B cell (primary cell): ENCODE data around the gene LUM. TPM values are rescaled to one million over a fixed set of nuclear protein-coding genes. Genes with fewer than 3 reads are reported as not detected.

Experiments
- ATAC-seq: fragments of 200-7000 bp; cut with Tn5 transposase; one replicate; pipeline ENCODE4 v1.10.0; 2021; ENCODE audit warnings: low read depth, mild to moderate bottlenecking, moderate number of reproducible peaks, moderate library complexity
- CTCF ChIA-PET: fragments of 350-600 bp; sonication (Branson Sonifier 250); formaldehyde crosslinking; loops from one replicate; lab custom pipeline; 2021; ENCODE audit warnings: antibody characterized with exemption, inconsistent platforms; lab: Charles Lee
- POLR2A ChIA-PET: fragments of 350-600 bp; sonication (Branson Sonifier 250); formaldehyde crosslinking; loops from one replicate; lab custom pipeline; 2021; ENCODE audit warnings: antibody characterized with exemption; lab: Charles Lee
- DNase-seq: peaks from one replicate; pipeline ENCODE4 v3.0.0; 2013
- H2AFZ ChIP-seq: 2 replicates; pipeline ENCODE4 v1.6.1; 2012; ENCODE audit warnings: mild to moderate bottlenecking, low read depth, low read length; ENCODE audit not compliant: insufficient read depth, poor library complexity, severe bottlenecking
- H3K27ac ChIP-seq, 2 donors: 1 replicate in 1 of 2; 2 replicates in 1 of 2; pipeline ENCODE4 v1.5.1; 2012 to 2013; ENCODE audit warnings: low read length in 2 of 2, mild to moderate bottlenecking in 2 of 2, moderate library complexity in 1 of 2
- H3K27me3 ChIP-seq, 4 experiments: fragments of 200-600 bp in 1 of 4; sonication (generic) in 1 of 4; replicated peaks in 1 of 4; 1 replicate in 2 of 4; 2 replicates in 2 of 4; pipeline versions ENCODE4 v1.6.1 to v1.7.0; 2013 to 2016; ENCODE audit warnings: low read length in 3 of 4, mild to moderate bottlenecking in 2 of 4, mixed read lengths in 1 of 4, moderate library complexity in 1 of 4; ENCODE audit not compliant: insufficient read depth in 4 of 4, control insufficient read depth in 3 of 4; ENCODE audit errors: control extremely low read depth in 1 of 4
- H3K36me3 ChIP-seq, 2 experiments: replicated peaks in 1 of 2; 1 replicate in 1 of 2; 2 replicates in 1 of 2; pipeline versions ENCODE4 v1.6.1 to v1.7.1; 2013; ENCODE audit warnings: low read length in 1 of 2; ENCODE audit not compliant: insufficient read depth in 2 of 2, control insufficient read depth in 1 of 2; ENCODE audit errors: control extremely low read depth in 1 of 2, extremely low read depth in 1 of 2
- H3K4me1 ChIP-seq, 2 donors: fragments of 200-600 bp in 1 of 2; sonication (generic) in 1 of 2; 1 replicate in 1 of 2; 2 replicates in 1 of 2; pipeline versions ENCODE4 v1.5.1 to v1.6.1; 2013 to 2017; ENCODE audit warnings: low read length in 2 of 2; ENCODE audit not compliant: control insufficient read depth in 2 of 2, insufficient read depth in 2 of 2
- H3K4me2 ChIP-seq: replicated peaks from 2 replicates; pipeline ENCODE3; 2012; ENCODE audit warnings: mild to moderate bottlenecking, low read depth, low read length; ENCODE audit not compliant: poor library complexity, severe bottlenecking
- H3K4me3 ChIP-seq, 5 experiments: fragments of 200-600 bp in 1 of 5; sonication (generic) in 1 of 5; 1 replicate in 3 of 5; 2 replicates in 2 of 5; pipeline versions ENCODE4 v1.5.1 to v1.7.0; 2011 to 2016; ENCODE audit warnings: low read length in 4 of 5, mild to moderate bottlenecking in 4 of 5, low read depth in 2 of 5, control low read depth in 1 of 5, moderate library complexity in 1 of 5; ENCODE audit not compliant: insufficient read depth in 1 of 5; ENCODE audit errors: control extremely low read depth in 1 of 5, extremely low read depth in 1 of 5
- H3K79me2 ChIP-seq: fragments of 200-600 bp; sonication (generic); one replicate; pipeline ENCODE4 v1.6.0; 2016; ENCODE audit warnings: low read length; ENCODE audit not compliant: control insufficient read depth, insufficient read depth
- H3K9ac ChIP-seq: fragments of 200-600 bp; sonication (generic); 2 replicates; pipeline ENCODE4 v1.6.1; 2017; ENCODE audit warnings: mild to moderate bottlenecking, low read length, moderate library complexity
- H3K9me3 ChIP-seq, 3 donors: one replicate each; pipeline versions ENCODE4 v1.6.1 to v1.7.1; 2013; ENCODE audit warnings: low read length in 2 of 3; ENCODE audit not compliant: control insufficient read depth in 2 of 3, insufficient read depth in 1 of 3; ENCODE audit errors: control extremely low read depth in 1 of 3
- H4K20me1 ChIP-seq: 2 replicates; pipeline ENCODE4 v1.6.0; 2012; ENCODE audit warnings: mild to moderate bottlenecking, low read length; ENCODE audit not compliant: insufficient read depth, control insufficient read depth, poor library complexity, severe bottlenecking
- H3K27ac Mint-ChIP-seq: one replicate; pipeline ENCODE4 v1.8.0; 2021; ENCODE audit warnings: mixed read lengths
- H3K27me3 Mint-ChIP-seq: one replicate; pipeline ENCODE4 v1.8.0; 2021; ENCODE audit warnings: mixed read lengths
- H3K4me1 Mint-ChIP-seq: one replicate; pipeline ENCODE4 v1.8.0; 2021; ENCODE audit warnings: mixed read lengths
- H3K4me3 Mint-ChIP-seq: one replicate; pipeline ENCODE4 v1.8.0; 2021; ENCODE audit warnings: mixed read lengths
- H3K9me3 Mint-ChIP-seq: one replicate; pipeline ENCODE4 v1.8.0; 2022; ENCODE audit warnings: mixed read lengths; ENCODE audit not compliant: insufficient read depth
- CTCF ChIP-seq: fragments of 200-600 bp; IDR thresholded peaks from one replicate; pipeline ENCODE4 v1.8.0; 2022; ENCODE audit warnings: antibody characterized with exemption, mild to moderate bottlenecking
- EZH2 ChIP-seq: IDR thresholded peaks from 2 replicates; pipeline ENCODE4 v1.6.1; 2012; ENCODE audit warnings: borderline replicate concordance, low read depth, mild to moderate bottlenecking, moderate library complexity, low read length; ENCODE audit not compliant: insufficient read depth, poor library complexity, severe bottlenecking
- whole genome bisulfite sequencing: methylation state at CpG from one replicate; pipeline ENCODE4 v1.1.5; 2013; ENCODE audit warnings: missing lambda C conversion rate; ENCODE audit not compliant: insufficient coverage; 5-methylcytosine and 5-hydroxymethylcytosine counted together
- intact Hi-C: fragments of 100-400 bp; cut with micrococcal nuclease; formaldehyde crosslinking; loops from one replicate; pipeline ENCODE4 v1.10.0; 2022
- polyA plus RNA-seq: library from polyadenylated mRNA; depleted of rRNA; stranded (reverse); fragments of >200 nt; gene quantifications from 2 replicates; pipeline ENCODE4 v1.2.3, GENCODE V29; 2012
- total RNA-seq, 2 donors: library from RNA; stranded (reverse); fragments of 120-200 nt in 1 of 2; gene quantifications; 1 replicate in 1 of 2; 2 replicates in 1 of 2; pipeline versions ENCODE4 v1.2.3 to v1.2.4, GENCODE V29; 2013 to 2022

The LUM gene
- total and polyA plus RNA-seq, 2 donors (not counting 1 experiment from before 2014, with no cell fraction given): not detected

GRCh38 chr12:91077228-91077954 lies 33.9 kb downstream of the LUM start:
- H3K27me3 Mint-ChIP-seq: no peaks in the 10 kb centered on the region
- ChIA-PET POLR2A (no interaction called here), CTCF (no interaction called here)
- TF ChIP-seq EZH2 (no peak), CTCF (no peak)
- H3K9me3 ChIP-seq: no peaks in the 10 kb centered on the region
- no peak overlapping the region for H3K4me3 Mint-ChIP-seq
- no peak overlapping the region for H3K27ac ChIP-seq
- ATAC-seq: no peak
- H3K36me3 ChIP-seq: no peaks in the 10 kb centered on the region
- H2AFZ ChIP-seq: no peak overlapping the region
- H3K4me1 ChIP-seq: no peaks in the 10 kb centered on the region
- H3K27me3 ChIP-seq: no peaks in the 10 kb centered on the region
- H4K20me1 ChIP-seq: no peaks in the 10 kb centered on the region
- H3K4me2 ChIP-seq: no peak overlapping the region
- H3K9me3 Mint-ChIP-seq: no peaks in the 10 kb centered on the region
- H3K27ac Mint-ChIP-seq: no peak overlapping the region
- intact Hi-C loops: no loop called here
- no peaks in the 10 kb centered on the region for H3K4me1 Mint-ChIP-seq
- no peak overlapping the region for H3K4me3 ChIP-seq
- no peak overlapping the region for H3K9ac ChIP-seq
- 75% methylated on average over 2 of the region's 5 CpGs for WGBS
- DNase-seq: no peak
- H3K79me2 ChIP-seq: no peaks in the 10 kb centered on the region

- TF ChIP-seq EZH2: no peak
- no peaks in the 10 kb centered on the region for H3K27me3 ChIP-seq
- H3K4me1 ChIP-seq: no peaks in the 10 kb centered on the region
- H3K27ac ChIP-seq: no peak overlapping the region
- POLR2A ChIA-PET: no interaction called here
- CTCF ChIA-PET: no interaction called here
- Mint-ChIP-seq H3K9me3 (no peaks in the 10 kb centered on the region), H3K27me3 (no peaks in the 10 kb centered on the region), H3K27ac (no peak overlapping the region), H3K4me1 (no peaks in the 10 kb centered on the region), H3K4me3 (no peak overlapping the region)
- H3K79me2 ChIP-seq: no peaks in the 10 kb centered on the region
- 75% methylated on average over 1 of the region's 1 CpG for WGBS
- no peak overlapping the region for H3K4me2 ChIP-seq
- no peaks in the 10 kb centered on the region for H4K20me1 ChIP-seq
- no peaks in the 10 kb centered on the region for H3K9me3 ChIP-seq
- no peak overlapping the region for H2AFZ ChIP-seq
- ATAC-seq: no peak
- no peak overlapping the region for H3K9ac ChIP-seq
- no peak overlapping the region for H3K4me3 ChIP-seq
- DNase-seq: no peak
- no peaks in the 10 kb centered on the region for H3K36me3 ChIP-seq
- intact Hi-C loops: no loop called here
Observed at GRCh38 chr12:91074851-91075250, 36.4 kb downstream of the LUM start.
